Activated CD4-positive, alpha-beta T cell treated with anti-CD3 and anti-CD28 coated beads, Interleukin-2, amount 50 U/mL, for 24 hours (primary cell): ENCODE data around the gene AZGP1.
A peak's percentile ranks its signal among the peaks of the same experiment; 100 is the strongest.
"Not testable (repeated sequence)": the region's sequence is repeated elsewhere in the genome, so short reads cannot be mapped to it uniquely, and the experiment has no call there.

ENCODE experiments used
- DNase-seq, 2 donors: peaks; one replicate each; pipeline ENCODE4 v3.0.0-alpha.2; 2020; ENCODE audit warnings: low read depth in 1 of 2, low spot score in 1 of 2

AZGP1 gene

DNA sequence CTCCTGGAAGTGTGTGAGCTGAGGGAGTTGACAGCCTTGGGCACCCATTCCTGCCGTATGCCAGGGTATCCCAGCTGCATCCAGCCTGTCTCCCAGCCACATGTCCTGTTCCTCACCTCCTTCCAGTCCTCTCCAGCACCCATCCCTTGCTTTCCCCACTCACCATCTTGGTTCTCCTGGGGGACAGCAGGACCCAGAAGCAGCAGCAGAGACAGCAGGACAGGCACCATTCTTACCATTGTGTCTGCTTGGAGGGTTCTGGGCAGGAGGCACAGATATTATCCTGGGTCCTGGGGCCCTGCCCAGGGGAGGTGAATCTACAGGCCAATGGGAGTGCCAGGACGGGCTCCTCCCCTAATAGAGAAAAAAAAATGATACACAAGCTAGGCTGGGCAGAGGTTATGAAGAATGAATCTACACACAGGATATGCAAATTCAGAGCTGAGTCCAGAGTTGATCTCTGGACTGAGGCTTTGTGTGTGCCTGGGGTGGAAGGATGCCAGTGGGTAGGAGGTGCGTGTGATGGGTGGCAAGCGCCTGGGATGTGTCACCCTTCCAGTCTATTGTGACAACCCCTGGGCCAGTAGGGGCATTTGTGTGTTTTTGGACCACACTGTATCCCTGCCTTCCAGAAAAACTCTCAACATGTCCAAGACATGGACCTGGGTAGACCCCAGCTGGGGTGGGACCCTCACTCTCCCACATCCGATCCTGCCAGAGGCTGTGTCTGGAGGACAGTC, at the start of gene AZGP1:
Gene AZGP1 (minus strand): TSS at position 250 of the 740 bp plus-strand sequence. CDS start 11 bp downstream, at position 239.
- no peak for DNase-seq

- no peak for DNase-seq
Observed at GRCh38 chr7:100024020-100024619, 48.3 kb upstream of the AZGP1 start.

- no peak for DNase-seq
Observed at GRCh38 chr7:100023526-100023925, 47.7 kb upstream of the AZGP1 start.

- no peak for DNase-seq
Observed at GRCh38 chr7:100022621-100023020, 46.8 kb upstream of the AZGP1 start.

- DNase-seq = no peak
Observed at GRCh38 chr7:100021297-100021696, 45.5 kb upstream of the AZGP1 start.

DNA sequence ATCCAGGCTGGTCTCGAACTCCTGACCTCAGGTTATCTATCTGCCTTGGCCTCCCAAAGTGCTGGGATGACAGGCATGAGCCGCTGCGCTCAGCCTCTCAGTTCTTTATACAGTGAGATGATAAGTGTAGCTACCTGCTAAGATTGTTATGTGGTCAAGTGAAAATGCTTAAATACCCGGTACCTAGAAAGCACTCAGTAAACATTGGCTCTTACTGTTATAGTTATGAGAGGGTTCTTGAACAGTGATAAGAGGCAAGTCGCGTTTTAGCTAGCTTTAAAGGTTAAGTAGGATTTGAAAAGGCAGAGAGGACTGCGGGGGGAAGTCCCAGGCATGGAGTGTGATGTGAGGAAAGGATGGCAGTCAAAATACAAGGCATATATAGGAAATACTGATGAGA, 44.1 kb upstream of the AZGP1 start:
- no peak for DNase-seq

GRCh38 chr7:100017875-100018274, 42.0 kb upstream of the AZGP1 start:
- no peak for DNase-seq

DNA sequence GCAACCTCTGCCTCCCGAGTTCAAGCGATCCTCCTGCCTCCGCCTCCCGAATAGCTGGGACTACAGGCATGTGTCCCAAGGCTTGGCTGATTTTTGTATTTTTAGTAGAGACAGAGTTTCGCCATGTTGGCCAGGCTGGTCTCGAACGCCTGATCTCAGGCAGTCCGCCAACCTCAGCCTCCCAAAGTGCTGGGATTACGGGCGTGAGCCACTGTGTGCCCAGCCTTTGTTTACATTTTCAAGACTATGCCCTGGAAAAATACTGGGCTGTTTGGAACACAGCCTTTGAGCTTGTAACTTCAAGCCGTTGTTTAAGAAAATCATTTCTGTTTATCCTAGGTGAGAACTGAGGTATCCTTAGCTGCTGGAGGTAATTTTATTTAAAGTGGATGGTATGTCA, 41.5 kb upstream of the AZGP1 start:
- DNase-seq = no peak

GRCh38 chr7:100016215-100016901, 40.5 kb upstream of the AZGP1 start:
- no peak for DNase-seq

DNA sequence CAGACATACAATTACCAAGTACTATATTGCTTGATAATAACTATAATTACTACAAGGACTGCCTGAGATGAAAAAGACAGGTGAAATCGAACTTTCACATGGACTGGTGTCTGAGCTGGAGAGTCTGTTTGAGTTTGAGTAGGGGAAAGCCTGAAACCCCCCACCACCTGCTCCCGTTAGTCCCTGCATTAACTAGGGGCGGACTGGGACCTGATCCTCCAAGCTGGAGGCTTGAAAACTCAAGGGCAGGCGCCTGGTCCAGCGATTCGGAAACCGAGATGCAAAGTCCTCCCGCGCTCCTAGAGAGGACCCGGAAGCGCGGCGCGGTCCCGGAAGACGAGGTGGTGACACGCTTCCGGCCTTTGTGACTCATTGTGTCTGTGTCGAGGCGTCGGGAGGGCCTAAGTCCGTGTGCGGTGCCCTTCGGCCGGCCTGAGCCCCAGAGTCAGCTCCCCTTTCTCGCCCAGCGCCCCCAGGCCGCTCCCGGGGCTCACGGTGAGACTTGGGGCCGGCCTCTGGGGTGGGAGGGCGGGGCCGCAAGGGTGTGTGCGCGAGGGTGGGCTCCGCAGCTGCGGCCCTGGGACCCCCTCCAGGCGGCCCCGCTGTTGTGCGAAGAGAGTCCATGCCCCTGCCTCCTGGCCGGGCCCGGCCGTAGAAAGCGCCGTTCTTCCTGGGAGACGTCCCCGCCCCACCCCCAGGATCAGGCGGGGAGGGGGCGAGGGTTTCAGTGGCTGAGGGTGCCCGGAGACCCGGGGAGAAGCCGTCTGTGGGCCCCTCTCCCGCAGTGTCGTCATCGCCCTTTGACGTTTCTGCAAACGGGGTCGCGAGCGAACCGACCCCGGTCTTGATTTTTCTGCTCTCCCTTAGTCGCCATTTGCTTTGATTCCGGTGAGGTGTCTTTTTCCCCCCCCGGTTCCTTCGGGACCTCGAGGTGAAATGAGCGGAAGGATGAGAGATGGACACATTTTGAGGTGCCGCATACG, 39.7 kb upstream of the AZGP1 start, which contains the start of gene ZKSCAN1:
Gene ZKSCAN1 (plus strand): TSS at position 365 of the 983 bp plus-strand sequence. CDS start 7,911 bp downstream, outside the sequence.
- peak; percentile 70 to 82 for DNase-seq

DNA sequence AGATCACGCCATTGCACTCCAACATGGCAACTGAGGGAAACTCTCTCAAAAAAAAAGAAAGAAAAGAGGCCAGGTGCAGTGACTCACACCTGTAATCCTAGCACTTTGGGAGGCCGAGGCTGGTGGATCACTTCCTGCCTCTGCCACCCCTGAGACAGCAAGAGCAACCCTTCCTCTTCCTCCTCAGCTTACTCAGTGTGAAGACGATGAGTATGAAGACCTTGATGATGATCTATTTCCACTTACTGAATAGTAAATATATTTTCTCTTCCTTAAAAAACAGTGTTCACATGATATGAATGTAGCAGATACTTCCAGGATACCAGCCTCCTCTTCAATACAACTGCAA, 37.5 kb upstream of the AZGP1 start:
- DNase-seq = no peak

- DNase-seq = not testable (repeated sequence)
Observed at GRCh38 chr7:100012385-100013327, 36.8 kb upstream of the AZGP1 start.

DNA sequence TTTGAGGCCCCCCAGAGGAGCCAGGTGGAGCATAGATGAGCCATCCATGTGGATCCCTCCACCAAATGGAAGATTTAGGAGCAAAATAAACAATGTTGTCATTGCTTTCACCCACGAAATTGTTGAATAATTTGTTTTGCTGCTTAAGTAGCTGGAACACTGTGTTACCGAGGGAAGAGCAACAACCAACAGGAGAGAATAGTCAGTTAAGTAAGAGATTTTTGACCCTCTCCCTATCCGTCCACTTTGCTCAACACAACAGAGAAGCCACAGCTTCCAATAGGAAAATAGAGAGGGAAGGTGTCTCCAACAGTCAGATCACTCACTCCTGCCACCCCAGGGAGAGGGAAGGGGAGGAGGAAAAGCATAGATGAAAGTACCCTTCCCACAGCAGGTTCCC, 35.7 kb upstream of the AZGP1 start:
- no peak for DNase-seq

- DNase-seq = no peak
Observed at GRCh38 chr7:100010901-100011300, 35.1 kb upstream of the AZGP1 start.

DNA sequence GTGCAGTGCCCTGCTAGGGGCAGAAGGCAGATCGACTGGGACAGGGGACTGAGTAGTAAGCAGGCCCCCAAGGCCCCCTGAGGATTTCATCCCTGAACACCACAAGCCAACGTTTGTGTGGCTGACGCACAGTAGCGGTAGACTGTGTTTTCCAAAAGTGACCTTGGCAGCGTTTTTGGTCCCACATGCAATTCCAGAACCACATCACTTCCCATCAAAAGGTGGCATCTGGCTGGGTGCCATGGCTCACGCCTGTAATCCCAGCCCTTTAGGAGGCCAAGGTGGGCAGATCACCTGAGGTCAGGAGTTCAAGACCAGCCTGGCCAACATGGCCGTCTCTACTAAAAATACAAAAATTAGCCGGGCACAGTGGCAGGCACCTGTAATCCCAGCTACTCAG, 34.1 kb upstream of the AZGP1 start:
- not testable (repeated sequence) for DNase-seq

DNA sequence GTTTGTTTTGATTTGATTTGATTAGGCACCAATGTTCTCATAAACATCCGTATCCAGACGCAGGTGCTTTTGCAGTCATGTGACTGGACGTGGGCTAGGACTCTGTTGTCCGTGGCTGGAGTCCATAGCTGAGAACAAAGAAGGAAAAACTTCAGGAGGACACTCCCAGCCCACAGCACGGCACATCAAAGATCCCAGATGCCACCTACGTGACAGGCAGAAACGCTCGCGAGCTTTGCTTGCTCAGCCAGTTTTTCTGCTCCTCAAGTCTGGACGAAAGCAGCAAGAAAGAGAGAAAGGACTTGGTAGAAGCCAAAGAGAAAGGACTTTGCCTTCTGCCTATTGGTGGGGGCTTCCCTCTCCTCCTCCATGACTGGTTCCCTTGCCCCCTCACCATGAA, 32.7 kb upstream of the AZGP1 start:
- no peak for DNase-seq

DNA sequence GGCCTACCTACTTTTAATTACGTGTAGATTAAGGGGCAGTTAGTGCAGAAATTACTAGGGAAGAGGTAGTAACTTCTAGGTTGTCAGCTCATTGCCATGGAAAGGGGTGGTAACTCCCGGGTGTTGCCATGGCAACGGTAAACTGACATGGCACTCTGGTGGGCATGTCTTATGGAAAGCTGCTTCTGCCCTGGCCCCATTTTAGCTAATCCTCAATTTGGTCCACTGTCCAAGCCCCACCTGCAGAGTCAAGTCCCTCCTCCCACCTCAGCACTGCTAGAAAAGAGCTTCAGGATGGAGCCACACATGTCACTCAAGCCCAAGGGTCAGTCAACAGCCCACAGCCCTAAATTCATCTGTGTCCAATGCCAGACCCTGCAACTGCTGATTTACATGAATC, 32.1 kb upstream of the AZGP1 start:
- DNase-seq = no peak

DNA sequence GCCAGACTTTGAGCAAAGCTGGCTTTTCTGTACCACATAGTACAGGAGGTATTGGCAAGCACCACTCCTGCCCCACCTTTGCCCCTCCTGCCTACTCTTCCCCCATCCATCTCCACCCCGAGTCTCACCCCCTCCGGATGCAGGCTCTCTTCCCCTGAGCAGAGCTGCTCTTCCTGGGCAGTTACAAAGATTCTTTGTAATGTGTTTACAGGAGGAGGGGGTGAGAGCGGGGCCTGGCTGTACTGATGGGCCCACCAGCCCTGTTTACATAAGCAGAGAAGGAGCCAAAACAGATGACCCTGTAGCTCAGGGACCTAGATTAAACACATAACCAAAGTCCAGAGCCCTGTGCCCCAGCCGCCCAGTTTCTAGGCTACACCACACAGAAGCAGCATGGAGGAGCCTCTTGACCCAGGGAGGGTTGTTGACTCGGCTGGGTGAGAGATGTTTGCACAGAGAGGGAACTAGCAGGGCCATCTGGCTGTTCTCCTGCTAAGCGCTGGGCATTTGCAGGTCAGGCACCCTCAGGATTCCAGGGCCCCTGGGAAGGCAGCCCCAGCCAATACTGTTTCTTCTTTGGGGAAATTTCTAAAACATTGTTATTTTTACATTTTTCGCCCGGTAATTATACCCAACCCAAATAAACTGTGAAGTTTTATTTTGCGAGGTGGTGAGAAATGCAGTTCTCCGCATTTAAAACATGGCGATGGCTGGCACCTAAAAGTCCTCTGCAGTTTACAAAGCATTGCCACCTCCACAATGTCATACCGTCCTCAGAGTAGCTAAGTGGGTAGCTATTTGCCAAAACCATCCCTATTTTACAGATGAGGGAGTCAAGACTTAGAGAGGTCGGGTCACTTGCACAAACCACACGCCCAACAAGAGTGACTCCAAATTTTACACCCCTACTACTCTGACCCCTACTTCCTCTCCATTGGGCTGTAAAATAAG, 28.2 kb upstream of the AZGP1 start:
- no peak for DNase-seq

GRCh38 chr7:100000239-100000638, 24.4 kb upstream of the AZGP1 start:
- DNase-seq = no peak
